ENCODE results near the gene SH3BP2. TPM values are rescaled to one million over a fixed set of nuclear protein-coding genes. Genes with fewer than 3 reads are reported as not detected.

Gene SH3BP2
- polyA plus RNA-seq, 1 donor from 2014 or later, result 87.9 TPM

GRCh38 chr4:2795893-2796848 is 3.3 kb downstream of the SH3BP2 start:
- Histone ChIP-seq H4K20me1 (ENCODE audit: insufficient read depth) (no peaks in the 10 kb centered on the region), H3K9ac (ENCODE audit: low read length) (no peak overlapping the region), H3K79me2 (replicated peaks; ENCODE audit: insufficient read depth, low read length) (no peaks in the 10 kb centered on the region), H3F3A (ENCODE audit: insufficient read depth, low read length, poor library complexity, severe bottlenecking) (no peaks in the 10 kb centered on the region), H3K36me3 (ENCODE audit: insufficient read depth, low read length) (no peaks in the 10 kb centered on the region), H3K27ac (ENCODE audit: low read length) (no peak overlapping the region), H3K9me2 (ENCODE audit: insufficient read depth, low read length) (no peaks in the 10 kb centered on the region), H3K4me2 (ENCODE audit: low read length) (no peak overlapping the region), H2AFZ (ENCODE audit: low read depth, low read length) (no peak overlapping the region), H3K4me3 (ENCODE audit: low read length) (no peak overlapping the region), H3K27me3 (ENCODE audit: insufficient read depth, low read depth, low read length) (peaks cover 22% of the 10 kb centered on the region), H3K9me3 (ENCODE audit: low read length) (no peaks in the 10 kb centered on the region)
- no peak for TF ChIP-seq CTCF (IDR thresholded peaks at IDR 0.05; ENCODE audit: poor library complexity, severe bottlenecking)

- H3K4me2 ChIP-seq (ENCODE audit: low read length), result no peak overlapping the region
- no peak overlapping the region for H3K27ac ChIP-seq (ENCODE audit: low read length)
- H3K9ac ChIP-seq (ENCODE audit: low read length), result no peak overlapping the region
- H3K9me3 ChIP-seq (ENCODE audit: low read length), result no peaks in the 10 kb centered on the region
- no peaks in the 10 kb centered on the region for H4K20me1 ChIP-seq (ENCODE audit: insufficient read depth)
- peaks cover 22% of the 10 kb centered on the region for H3K27me3 ChIP-seq (ENCODE audit: insufficient read depth, low read depth, low read length)
- H3F3A ChIP-seq (ENCODE audit: insufficient read depth, low read length, poor library complexity, severe bottlenecking), result no peaks in the 10 kb centered on the region
- no peaks in the 10 kb centered on the region for H3K79me2 ChIP-seq (replicated peaks; ENCODE audit: insufficient read depth, low read length)
- H3K9me2 ChIP-seq (ENCODE audit: insufficient read depth, low read length), result no peaks in the 10 kb centered on the region
- TF ChIP-seq POLR2AphosphoS5 (IDR thresholded peaks at IDR 0.05), result no peak
- no peak for TF ChIP-seq MXI1 (conservative IDR thresholded peaks at IDR 0.05; ENCODE audit: poor library complexity, severe bottlenecking)
- no peak for TF ChIP-seq RAD21 (conservative IDR thresholded peaks at IDR 0.05)
- no peak for TF ChIP-seq EZH2 (IDR thresholded peaks at IDR 0.05; ENCODE audit: borderline replicate concordance, insufficient read depth, low read length, poor library complexity, severe bottlenecking)
- no peak for TF ChIP-seq CTCF (IDR thresholded peaks at IDR 0.05; ENCODE audit: poor library complexity, severe bottlenecking)
- no peak for TF ChIP-seq REST (IDR thresholded peaks at IDR 0.05; ENCODE audit: borderline replicate concordance)
- TF ChIP-seq SMC3 (conservative IDR thresholded peaks at IDR 0.05; ENCODE audit: poor library complexity), result no peak
- no peak for TF ChIP-seq EP300 (conservative IDR thresholded peaks at IDR 0.05; ENCODE audit: poor library complexity, severe bottlenecking)
- TF ChIP-seq TAF1 (IDR thresholded peaks at IDR 0.05; ENCODE audit: low read depth), result no peak
- H3K36me3 ChIP-seq (ENCODE audit: insufficient read depth, low read length), result no peaks in the 10 kb centered on the region
- no peak overlapping the region for H3K4me3 ChIP-seq (ENCODE audit: low read length)
- H2AFZ ChIP-seq (ENCODE audit: low read depth, low read length), result no peak overlapping the region
Measured at GRCh38 chr4:2796849-2797544, 4.1 kb downstream of the SH3BP2 start.

All from neural cell (in vitro differentiated cells).